ENCODE data around the gene S100A2.
A peak's percentile ranks its signal among the peaks of the same experiment; 100 is the strongest.
"Not testable (repeated sequence)": the region's sequence is repeated elsewhere in the genome, so short reads cannot be mapped to it uniquely, and the experiment has no call there.

Gene S100A2

GRCh38 chr1:153526132-153526543, 39.5 kb downstream of the S100A2 start:
- DNase-seq: no peak

- DNase-seq: no peak
These were observed 40.4 kb downstream of the S100A2 start for GRCh38 chr1:153525088-153525728.

- not testable (repeated sequence) for DNase-seq
These were observed 43.1 kb downstream of the S100A2 start for GRCh38 chr1:153522353-153523048.

GRCh38 chr1:153521808-153522207, 43.8 kb downstream of the S100A2 start:
- not testable (repeated sequence) for DNase-seq

GRCh38 chr1:153520818-153521476, 44.7 kb downstream of the S100A2 start:
- no peak for DNase-seq

GRCh38 chr1:153520137-153520691, 45.4 kb downstream of the S100A2 start:
- not testable (repeated sequence) for DNase-seq

- DNase-seq: no peak
These were observed 46.4 kb downstream of the S100A2 start for GRCh38 chr1:153519242-153519641.

- DNase-seq: peak; percentile 36
These were observed 49.9 kb downstream of the S100A2 start for GRCh38 chr1:153515504-153516394.

GRCh38 chr1:153513666-153514065, 52.0 kb downstream of the S100A2 start:
- no peak for DNase-seq

GRCh38 chr1:153513023-153513422, 52.6 kb downstream of the S100A2 start:
- DNase-seq: no peak

Measured in NCI-H2171 (cell line).